Right renal cortex interstitium (tissue), 3 donors: ENCODE data around the gene RNF2. TPM values are rescaled to one million over a fixed set of nuclear protein-coding genes. Genes with fewer than 3 reads are reported as not detected.

Source experiments
- DNase-seq, 3 donors: peaks; one replicate each; pipeline ENCODE4 v3.0.0-alpha.2; 2013; ENCODE audit warnings: low read depth in 3 of 3, low spot score in 2 of 3
- polyA plus RNA-seq, 3 donors: library from polyadenylated mRNA; unstranded; fragments of 120-200 nt; gene quantifications; one replicate each; pipeline ENCODE4 v1.2.1, GENCODE V29; 2013; ENCODE audit not compliant: insufficient read length in 3 of 3

Gene RNF2
- polyA plus RNA-seq, 3 donors = 62.2 to 67.8 (median 64.6) TPM

GRCh38 chr1:185087746-185088145, 42.4 kb downstream of the RNF2 start:
- DNase-seq = no peak

GRCh38 chr1:185091480-185091879, 46.1 kb downstream of the RNF2 start:
- no peak for DNase-seq

- DNase-seq = no peak
Measured at GRCh38 chr1:185094761-185095160, 49.4 kb downstream of the RNF2 start.

- no peak for DNase-seq
Measured at GRCh38 chr1:185096531-185096930, 51.2 kb downstream of the RNF2 start.

- no peak for DNase-seq
Measured at GRCh38 chr1:185104083-185104482, 58.7 kb downstream of the RNF2 start.

GRCh38 chr1:185105121-185105520, 59.8 kb downstream of the RNF2 start:
- no peak for DNase-seq

GRCh38 chr1:185108321-185108720, 63.0 kb downstream of the RNF2 start:
- DNase-seq = no peak

- DNase-seq = no peak
Measured at GRCh38 chr1:185110145-185110544, 64.8 kb downstream of the RNF2 start.

- no peak for DNase-seq
Measured at GRCh38 chr1:185111873-185112272, 66.5 kb downstream of the RNF2 start.

GRCh38 chr1:185112356-185112755, 67.0 kb downstream of the RNF2 start:
- DNase-seq = no peak

- DNase-seq = no peak
Measured at GRCh38 chr1:185129708-185130107, 84.3 kb downstream of the RNF2 start.

- DNase-seq = no peak
Measured at GRCh38 chr1:185132534-185132933, 87.2 kb downstream of the RNF2 start.

GRCh38 chr1:185137896-185138545, 92.7 kb downstream of the RNF2 start:
- no peak for DNase-seq

GRCh38 chr1:185139246-185139645, 93.9 kb downstream of the RNF2 start:
- no peak for DNase-seq

GRCh38 chr1:185144233-185144632, 98.9 kb downstream of the RNF2 start:
- DNase-seq = no peak

- DNase-seq = no peak
Measured at GRCh38 chr1:185151215-185151614, 105.9 kb downstream of the RNF2 start.

Other genes starting within 250 kb of the RNF2 start
- gene NIBAN1, start 71.0 kb upstream of the RNF2 start, polyA plus RNA-seq = 1 to 10 TPM; 3.1 to 3.7 (median 3.3) TPM
- 10 to 100 TPM; 24.9 to 31.1 (median 27.4) TPM for gene TRMT1L, start 111.4 kb downstream of the RNF2 start, polyA plus RNA-seq
- gene SWT1, start 111.6 kb downstream of the RNF2 start, polyA plus RNA-seq = 10 to 100 TPM in 1 of 3 donors, 1 to 10 TPM in 2; 8.8 to 10.1 (median 9.9) TPM